HFF-Myc (cell line): ENCODE data around the gene COG4.
"Not testable (repeated sequence)": the region's sequence is repeated elsewhere in the genome, so short reads cannot be mapped to it uniquely, and the experiment has no call there.

Source experiments
- DNase-seq: peaks from one replicate; pipeline ENCODE4 v3.0.0-alpha.2; 2011; ENCODE audit warnings: low read depth; ENCODE audit errors: extremely low read depth
- H3K4me3 ChIP-seq: replicated peaks from 2 replicates; pipeline ENCODE4 v1.5.1; 2011; ENCODE audit warnings: low read depth, mild to moderate bottlenecking, control low read depth, low read length
- TF ChIP-seq, protein P1 (sequence below): IDR thresholded peaks from 2 replicates; pipeline ENCODE4 v1.5.1; 2012; ENCODE audit warnings: mild to moderate bottlenecking, low read depth, low read length, control low read depth; ENCODE audit errors: missing control alignments

The COG4 gene

DNA sequence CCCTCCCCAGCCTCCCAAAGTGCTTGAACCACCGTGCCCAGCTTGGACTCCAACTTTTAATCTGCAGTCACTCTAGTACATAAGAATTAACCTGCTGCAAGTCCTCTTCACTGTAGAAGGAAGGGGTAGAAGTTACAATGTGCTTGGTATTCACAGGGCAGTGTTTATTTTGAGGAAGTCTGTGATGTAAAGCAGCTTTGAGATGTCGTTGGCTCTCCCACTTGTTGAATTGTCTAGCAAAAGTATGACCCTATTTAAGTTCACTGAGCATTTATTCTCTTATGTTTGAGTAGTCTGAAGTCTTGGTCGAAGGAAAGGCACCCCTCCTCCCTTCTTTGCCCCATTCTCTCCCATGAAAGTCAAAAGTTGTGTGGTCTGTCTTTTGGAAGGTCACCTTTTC, 28.4 kb upstream of the COG4 start:
- TF ChIP-seq, protein P1, sequence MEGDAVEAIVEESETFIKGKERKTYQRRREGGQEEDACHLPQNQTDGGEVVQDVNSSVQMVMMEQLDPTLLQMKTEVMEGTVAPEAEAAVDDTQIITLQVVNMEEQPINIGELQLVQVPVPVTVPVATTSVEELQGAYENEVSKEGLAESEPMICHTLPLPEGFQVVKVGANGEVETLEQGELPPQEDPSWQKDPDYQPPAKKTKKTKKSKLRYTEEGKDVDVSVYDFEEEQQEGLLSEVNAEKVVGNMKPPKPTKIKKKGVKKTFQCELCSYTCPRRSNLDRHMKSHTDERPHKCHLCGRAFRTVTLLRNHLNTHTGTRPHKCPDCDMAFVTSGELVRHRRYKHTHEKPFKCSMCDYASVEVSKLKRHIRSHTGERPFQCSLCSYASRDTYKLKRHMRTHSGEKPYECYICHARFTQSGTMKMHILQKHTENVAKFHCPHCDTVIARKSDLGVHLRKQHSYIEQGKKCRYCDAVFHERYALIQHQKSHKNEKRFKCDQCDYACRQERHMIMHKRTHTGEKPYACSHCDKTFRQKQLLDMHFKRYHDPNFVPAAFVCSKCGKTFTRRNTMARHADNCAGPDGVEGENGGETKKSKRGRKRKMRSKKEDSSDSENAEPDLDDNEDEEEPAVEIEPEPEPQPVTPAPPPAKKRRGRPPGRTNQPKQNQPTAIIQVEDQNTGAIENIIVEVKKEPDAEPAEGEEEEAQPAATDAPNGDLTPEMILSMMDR, result no peak
- H3K4me3 ChIP-seq, result no peak overlapping the region
- DNase-seq, result no peak

DNA sequence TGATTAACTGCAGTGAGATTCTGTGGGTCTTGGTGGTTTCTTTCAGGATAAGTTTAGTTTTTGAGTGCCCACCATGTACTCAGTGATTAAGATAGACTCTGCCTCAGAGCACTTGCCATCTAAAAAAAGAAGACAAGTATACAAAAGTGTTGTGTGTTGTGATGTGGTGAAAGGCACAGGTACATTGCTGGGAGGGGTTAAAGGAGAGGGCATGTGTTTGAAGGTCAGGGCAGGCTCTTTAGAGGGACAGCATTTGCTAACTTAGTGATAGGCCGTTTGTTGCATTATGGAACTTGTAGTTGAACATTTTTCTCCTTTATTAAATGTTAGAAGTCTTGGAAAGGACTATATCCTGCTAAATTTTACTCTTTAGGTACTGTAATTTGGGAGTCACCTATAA, 26.7 kb upstream of the COG4 start:
- TF ChIP-seq, protein P1, result no peak
- no peak for DNase-seq
- H3K4me3 ChIP-seq, result no peak overlapping the region

DNA sequence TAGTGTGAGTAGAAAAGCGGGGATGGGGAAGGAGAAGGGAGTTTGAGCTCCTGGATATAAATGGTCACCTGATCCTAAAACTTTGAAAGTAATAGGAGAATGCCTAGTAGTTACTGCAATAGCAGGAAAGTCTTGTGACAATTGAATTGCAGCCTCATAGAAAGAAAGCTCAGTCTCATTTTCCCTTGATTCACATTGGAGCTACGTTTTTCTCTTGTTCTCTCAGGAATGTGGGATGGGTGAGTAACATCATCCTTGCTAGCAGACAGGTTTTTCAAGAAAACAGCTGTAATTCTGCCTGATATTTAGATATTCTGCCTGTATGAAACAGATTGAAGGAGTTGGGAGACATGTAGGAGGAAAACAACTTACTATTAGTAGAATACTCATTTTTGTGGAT, 25.6 kb upstream of the COG4 start:
- no peak for DNase-seq
- TF ChIP-seq, protein P1, result no peak
- no peak overlapping the region for H3K4me3 ChIP-seq

GRCh38 chr16:70544548-70544947, 21.2 kb upstream of the COG4 start:
- H3K4me3 ChIP-seq, result no peak overlapping the region
- TF ChIP-seq, protein P1, result no peak
- DNase-seq, result no peak

DNA sequence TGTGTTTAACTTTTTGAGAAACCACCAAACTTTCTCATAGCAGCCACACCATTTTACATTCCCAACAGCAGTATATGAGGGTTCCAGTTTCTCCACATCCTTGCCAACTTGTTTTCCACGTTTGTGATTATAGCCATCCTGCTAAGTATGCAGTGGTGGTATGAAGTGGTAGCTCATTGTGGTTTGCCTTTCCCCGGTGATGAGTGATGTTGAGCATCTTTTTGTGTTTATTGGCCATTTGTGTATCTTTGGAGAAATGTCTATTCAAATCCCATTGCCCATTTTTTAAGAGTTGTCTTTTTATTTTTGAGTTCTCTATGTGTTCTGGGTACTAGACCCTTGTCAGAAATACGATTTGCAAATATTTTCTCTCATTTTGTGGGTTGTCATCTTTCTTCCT, 17.6 kb upstream of the COG4 start:
- DNase-seq, result no peak
- TF ChIP-seq, protein P1, result no peak
- H3K4me3 ChIP-seq, result no peak overlapping the region

DNA sequence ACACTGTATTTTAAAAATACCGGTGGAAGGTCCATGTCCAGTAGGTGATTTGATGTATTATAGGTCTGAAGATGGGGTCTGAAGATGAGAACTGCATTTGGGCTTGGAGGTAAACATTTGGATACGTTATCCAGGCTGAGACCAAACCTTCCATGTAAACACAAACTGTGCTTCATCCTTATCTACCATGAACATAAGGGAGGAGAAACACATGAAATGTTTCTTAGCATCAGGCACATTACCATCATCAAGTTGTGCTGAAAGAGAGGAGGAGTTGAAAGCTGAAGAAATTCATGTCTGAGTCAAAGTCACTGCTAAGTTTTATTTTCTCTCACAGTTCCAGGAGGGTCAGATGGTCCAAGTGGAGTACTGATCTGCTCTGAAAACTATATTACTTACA, 11.6 kb upstream of the COG4 start:
- H3K4me3 ChIP-seq, result no peak overlapping the region
- TF ChIP-seq, protein P1, result no peak
- DNase-seq, result no peak

DNA sequence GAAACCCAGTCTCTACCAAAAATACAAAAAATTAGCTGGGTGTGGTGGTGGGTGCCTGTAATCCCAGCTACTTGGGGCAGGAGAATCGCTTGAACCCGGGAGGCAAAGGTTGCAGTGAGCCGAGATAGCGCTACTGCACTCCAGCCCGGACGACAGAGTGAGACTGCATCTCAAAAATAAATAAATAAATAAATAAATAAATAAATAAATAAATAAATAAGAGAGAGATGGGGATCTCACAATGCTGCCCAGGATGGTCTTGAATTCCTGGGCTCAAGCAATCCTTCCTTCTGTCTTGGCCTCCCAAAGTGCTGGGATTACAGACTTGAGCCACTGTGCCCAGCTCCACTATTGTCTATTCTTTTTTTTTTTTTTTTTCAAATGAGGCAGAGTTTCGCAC, 6.6 kb upstream of the COG4 start:
- H3K4me3 ChIP-seq, DNase-seq: not testable (repeated sequence)
